ENCODE measurements around the gene IFI27. TPM values are rescaled to one million over a fixed set of nuclear protein-coding genes. Genes with fewer than 3 reads are reported as not detected.

The IFI27 gene
- polyA plus RNA-seq, 1 of the 3 experiments (the other 2 are of a cell fraction), result 1.2 TPM

DNA sequence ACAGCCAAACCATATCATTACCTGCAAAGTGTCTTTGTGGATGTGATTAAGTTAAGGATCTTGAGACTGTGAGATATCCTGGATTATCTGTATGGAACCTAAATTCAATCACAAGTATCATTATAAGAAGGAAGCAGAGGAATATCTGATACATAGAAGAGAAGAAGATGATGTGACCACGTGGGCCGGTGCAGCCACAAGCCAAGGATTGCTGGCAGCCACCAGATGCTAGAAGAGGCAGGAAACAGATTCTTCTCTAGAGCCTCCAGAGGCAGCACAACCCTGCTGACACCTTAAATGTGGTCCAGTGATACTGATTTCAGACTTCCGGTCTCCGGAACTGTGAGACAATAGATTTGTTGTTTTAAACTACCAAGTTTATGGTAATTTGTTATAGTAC is 24.9 kb downstream of the IFI27 start (continued):
- TF ChIP-seq YY1 (IDR thresholded peaks at IDR 0.05; ENCODE audit: low read depth) (no peak), RAD21 (IDR thresholded peaks at IDR 0.05; ENCODE audit: low read length) (no peak), REST (IDR thresholded peaks at IDR 0.05; ENCODE audit: low read depth, low read length) (no peak), RCOR1 (IDR thresholded peaks at IDR 0.05; ENCODE audit: low read length) (no peak), ZBTB33 (IDR thresholded peaks at IDR 0.05; ENCODE audit: borderline replicate concordance, low read depth) (no peak), EZH2phosphoT487 (IDR thresholded peaks at IDR 0.05; ENCODE audit: borderline replicate concordance, low read depth) (no peak), MEF2A (IDR thresholded peaks at IDR 0.05; ENCODE audit: borderline replicate concordance, low read depth) (no peak)
- TF ChIP-seq, protein P1, sequence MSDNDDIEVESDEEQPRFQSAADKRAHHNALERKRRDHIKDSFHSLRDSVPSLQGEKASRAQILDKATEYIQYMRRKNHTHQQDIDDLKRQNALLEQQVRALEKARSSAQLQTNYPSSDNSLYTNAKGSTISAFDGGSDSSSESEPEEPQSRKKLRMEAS (IDR thresholded peaks at IDR 0.05; ENCODE audit: low read depth), result no peak

DNA sequence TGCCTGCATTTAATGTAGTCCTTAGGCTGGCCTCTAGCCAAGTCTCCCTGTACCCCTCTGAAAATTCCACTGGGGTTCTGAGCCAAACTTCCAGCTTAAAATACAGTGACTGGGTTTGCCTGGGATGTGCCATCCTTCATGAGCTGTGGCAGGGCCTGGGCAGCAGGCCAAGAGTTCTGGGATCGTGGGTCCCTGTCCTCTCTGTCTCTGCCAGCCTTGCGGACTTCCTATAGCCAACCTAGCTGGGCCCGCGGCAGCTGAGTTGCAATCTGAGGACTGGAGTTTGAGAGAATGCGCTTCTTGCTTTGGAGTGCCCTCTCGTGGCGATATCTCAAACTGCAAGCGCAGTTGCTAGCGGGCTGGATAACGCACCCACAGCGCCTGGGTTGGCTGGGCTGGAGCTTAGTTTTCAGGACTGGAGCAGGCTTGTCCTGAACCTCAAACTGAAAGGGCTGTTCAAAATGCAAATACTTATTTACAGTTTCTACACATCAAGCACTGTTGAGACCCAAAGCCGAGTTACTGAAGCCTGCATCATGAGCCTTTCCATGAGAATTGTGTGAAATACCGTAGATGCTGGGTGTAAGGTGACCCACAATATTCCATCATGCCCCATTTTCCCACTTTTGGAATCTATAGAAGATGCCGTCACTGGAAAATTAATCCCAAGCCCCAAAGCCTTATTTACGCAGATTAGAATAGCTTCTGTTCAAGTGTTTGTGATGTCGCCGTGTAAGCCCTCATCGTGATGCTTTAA is 26.2 kb downstream of the IFI27 start:
- Histone ChIP-seq H3K4me3 (ENCODE audit: low read depth in 2 of 2, low read length in 1 of 2) (no peak overlapping the region), H3K4me2 (peak overlapping the region; percentile 39; the same call in 1 of the 2 replicates), H3K79me2 (ENCODE audit: insufficient read depth) (no peaks in the 10 kb centered on the region), H3K9me3 (no peaks in the 10 kb centered on the region), H2AFZ (ENCODE audit: low read depth) (peak overlapping the region; percentile 71; the same call in 1 of the 2 replicates), H3K4me1 (ENCODE audit: control insufficient read depth in 1 of 2, insufficient read depth in 2 of 2, low read depth in 1 of 2, low read length in 1 of 2) (peaks cover 0 to 3% of the 10 kb centered on the region in 2 experiments; a peak in 2 of 4 replicates), H3F3A (replicated peaks; ENCODE audit: insufficient read depth) (no peaks in the 10 kb centered on the region), H3K27ac (ENCODE audit: low read depth in 2 of 2, low read length in 1 of 2) (no peak overlapping the region), H3K36me3 (replicated peaks in 1 of 2; ENCODE audit: control insufficient read depth in 1 of 2, insufficient read depth in 2 of 2, low read length in 1 of 2) (no peaks in the 10 kb centered on the region), H3K9ac (no peak overlapping the region), H3K27me3 (ENCODE audit: insufficient read depth) (no peaks in the 10 kb centered on the region), H3K9me2 (no peaks in the 10 kb centered on the region), H4K20me1 (ENCODE audit: insufficient read depth) (no peaks in the 10 kb centered on the region)
- POLR2A ChIA-PET, result no interaction called here
- CTCF ChIA-PET, result interaction anchor here (0.6 to 5.2 kb wide), 75 partner anchors 9 to 1404 kb away, joined by 3 to 132 read pairs (median 5); partner anchors contain the start of genes CCDC197, DDX24, IFI27 and IFI27L1
- WGBS (ENCODE audit: low lambda C conversion rate), result 30% methylated on average over 17 of the region's 18 CpGs
- DNase-seq, result peak; percentile 81
- TF ChIP-seq, protein P1 (IDR thresholded peaks at IDR 0.05; ENCODE audit: low read depth), result no peak
- TF ChIP-seq USF1 (IDR thresholded peaks at IDR 0.05; ENCODE audit: borderline replicate concordance, low read depth) (no peak), TCF12 (IDR thresholded peaks at IDR 0.05) (no peak; the same call in 1 of the 2 replicates), EZH2phosphoT487 (IDR thresholded peaks at IDR 0.05; ENCODE audit: borderline replicate concordance, low read depth) (no peak), ELF1 (IDR thresholded peaks at IDR 0.05) (no peak), YY1 (IDR thresholded peaks at IDR 0.05; ENCODE audit: low read depth) (no peak), CTCF (IDR thresholded peaks at IDR 0.05) (peak; percentile 92), MXI1 (IDR thresholded peaks at IDR 0.05; ENCODE audit: low read depth, low read length) (peak; percentile 28; the same call in 1 of the 2 replicates), SMC3 (IDR thresholded peaks at IDR 0.05; ENCODE audit: low read depth, low read length) (peak; percentile 89), FOXM1 (IDR thresholded peaks at IDR 0.05; ENCODE audit: low read depth) (no peak), ZBTB33 (IDR thresholded peaks at IDR 0.05; ENCODE audit: borderline replicate concordance, low read depth) (no peak)
- TF ChIP-seq, protein P2, sequence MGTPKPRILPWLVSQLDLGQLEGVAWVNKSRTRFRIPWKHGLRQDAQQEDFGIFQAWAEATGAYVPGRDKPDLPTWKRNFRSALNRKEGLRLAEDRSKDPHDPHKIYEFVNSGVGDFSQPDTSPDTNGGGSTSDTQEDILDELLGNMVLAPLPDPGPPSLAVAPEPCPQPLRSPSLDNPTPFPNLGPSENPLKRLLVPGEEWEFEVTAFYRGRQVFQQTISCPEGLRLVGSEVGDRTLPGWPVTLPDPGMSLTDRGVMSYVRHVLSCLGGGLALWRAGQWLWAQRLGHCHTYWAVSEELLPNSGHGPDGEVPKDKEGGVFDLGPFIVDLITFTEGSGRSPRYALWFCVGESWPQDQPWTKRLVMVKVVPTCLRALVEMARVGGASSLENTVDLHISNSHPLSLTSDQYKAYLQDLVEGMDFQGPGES (IDR thresholded peaks at IDR 0.05; ENCODE audit: low read depth, low read length), result no peak
